Right lobe of liver (tissue), 6 donors: Measurements from ENCODE around the gene RAB22A. TPM values are rescaled to one million over a fixed set of nuclear protein-coding genes. Genes with fewer than 3 reads are reported as not detected.
A peak's percentile ranks its signal among the peaks of the same experiment; 100 is the strongest.

ENCODE experiments used
- ATAC-seq, 4 donors: fragments of 200-7000 bp; cut with Tn5 transposase; one replicate each; pipeline ENCODE4 v1.9.1; 2020; ENCODE audit warnings: mild to moderate bottlenecking in 4 of 4, moderate library complexity in 4 of 4
- DNase-seq, 3 donors: peaks; one replicate each; pipeline ENCODE4 v3.0.0-alpha.2; 2020
- H3K27ac ChIP-seq, 3 donors: fragments of 200-600 bp; one replicate each; pipeline ENCODE4 v1.8.0; 2022
- H3K27me3 ChIP-seq, 2 donors: fragments of 200-600 bp; one replicate each; pipeline ENCODE4 v1.8.0; 2022
- H3K36me3 ChIP-seq, 4 donors: fragments of 200-600 bp; sonication (generic) in 1 of 4; one replicate each; pipeline versions ENCODE4 v1.5.1 to v1.8.0; 2017 to 2022; ENCODE audit warnings: control low read depth in 1 of 4
- H3K4me1 ChIP-seq, 4 donors: fragments of 200-600 bp; sonication (generic) in 1 of 4; one replicate each; pipeline versions ENCODE4 v1.5.1 to v1.8.0; 2017 to 2022; ENCODE audit warnings: control low read depth in 1 of 4
- H3K4me3 ChIP-seq, 3 donors: fragments of 200-600 bp; one replicate each; pipeline ENCODE4 v1.8.0; 2022
- H3K9me3 ChIP-seq, 4 donors: fragments of 200-600 bp; sonication (generic) in 1 of 4; one replicate each; pipeline versions ENCODE4 v1.5.1 to v1.8.0; 2017 to 2022; ENCODE audit warnings: control low read depth in 1 of 4
- POLR2A ChIP-seq: fragments of 450-650 bp; IDR thresholded peaks from one replicate; pipeline ENCODE4 v1.6.1; 2017; ENCODE audit warnings: antibody characterized with exemption, mild to moderate bottlenecking
- WGBS: methylation state at CpG from one replicate; pipeline ENCODE4 v1.1.6; 2018; ENCODE audit warnings: low coverage, low lambda C conversion rate; ENCODE audit not compliant: insufficient coverage; ENCODE audit errors: missing lambda C conversion rate; 5-methylcytosine and 5-hydroxymethylcytosine counted together
- intact Hi-C, 2 donors: fragments of 100-400 bp; cut with DNase I; formaldehyde crosslinking; loops; one replicate each; pipeline versions ENCODE4 v1.11.2 to v1.14.1; 2022
- total RNA-seq, 6 experiments: library from RNA; depleted of rRNA in 2 of 6; stranded (reverse); fragments of >200 nt in 2 of 6; fragmentation: NEBNext Ultra II Directional in 3 of 6; extraction: Animal tissue kit (Norgen Biotek cat#: 25700) in 3 of 6; gene quantifications; one replicate each; pipeline versions ENCODE4 v1.1.0 to v1.2.4, GENCODE V29; 2016 to 2023
- TF ChIP-seq, protein P1 (sequence below), 4 donors: fragments of 200-600 bp in 3 of 4; fragments of 450-650 bp in 1 of 4; IDR thresholded peaks; one replicate each; pipeline versions ENCODE4 v1.5.1 to v1.8.0; 2016 to 2022; ENCODE audit warnings: antibody characterized with exemption in 4 of 4, mild to moderate bottlenecking in 2 of 4
- donor health status: DM: no; HTN: yes; CAD: no.
- donor health status: DM: no; HTN: no; CAD: no.
- donor health status: DM: no; HTN: no; CAD: no.
- donor health status: DM: no; HTN: yes; CAD: no.
- donor health status: DM: no; HTN: yes; CAD: no.

The RAB22A gene
- total RNA-seq, 6 experiments from 2014 or later = 7.4 to 11.6 (median 9.5) TPM

GRCh38 chr20:58287638-58288037 lies 21.9 kb upstream of the RAB22A start:
- Histone ChIP-seq H3K27ac (no peak overlapping the region), H3K36me3 (no peaks in the 10 kb centered on the region), H3K4me1 (no peaks in the 10 kb centered on the region), H3K9me3 (no peaks in the 10 kb centered on the region), H3K4me3 (no peak overlapping the region), H3K27me3 (no peaks in the 10 kb centered on the region)
- peak in 1 of 4 donors; percentile 18 for ATAC-seq
- DNase-seq = no peak
- TF ChIP-seq, protein P1, sequence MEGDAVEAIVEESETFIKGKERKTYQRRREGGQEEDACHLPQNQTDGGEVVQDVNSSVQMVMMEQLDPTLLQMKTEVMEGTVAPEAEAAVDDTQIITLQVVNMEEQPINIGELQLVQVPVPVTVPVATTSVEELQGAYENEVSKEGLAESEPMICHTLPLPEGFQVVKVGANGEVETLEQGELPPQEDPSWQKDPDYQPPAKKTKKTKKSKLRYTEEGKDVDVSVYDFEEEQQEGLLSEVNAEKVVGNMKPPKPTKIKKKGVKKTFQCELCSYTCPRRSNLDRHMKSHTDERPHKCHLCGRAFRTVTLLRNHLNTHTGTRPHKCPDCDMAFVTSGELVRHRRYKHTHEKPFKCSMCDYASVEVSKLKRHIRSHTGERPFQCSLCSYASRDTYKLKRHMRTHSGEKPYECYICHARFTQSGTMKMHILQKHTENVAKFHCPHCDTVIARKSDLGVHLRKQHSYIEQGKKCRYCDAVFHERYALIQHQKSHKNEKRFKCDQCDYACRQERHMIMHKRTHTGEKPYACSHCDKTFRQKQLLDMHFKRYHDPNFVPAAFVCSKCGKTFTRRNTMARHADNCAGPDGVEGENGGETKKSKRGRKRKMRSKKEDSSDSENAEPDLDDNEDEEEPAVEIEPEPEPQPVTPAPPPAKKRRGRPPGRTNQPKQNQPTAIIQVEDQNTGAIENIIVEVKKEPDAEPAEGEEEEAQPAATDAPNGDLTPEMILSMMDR (IDR thresholded peaks at IDR 0.05) = no peak
- TF ChIP-seq POLR2A = no peak
- intact Hi-C loops = no loop called here
- 65% methylated on average over 3 of the region's 3 CpGs for WGBS

GRCh38 chr20:58289143-58289542 lies 20.4 kb upstream of the RAB22A start:
- intact Hi-C loops = no loop called here
- no peaks in the 10 kb centered on the region for H3K9me3 ChIP-seq
- H3K4me3 ChIP-seq = no peak overlapping the region
- 94% methylated on average over 2 of the region's 2 CpGs for WGBS
- no peak for TF ChIP-seq POLR2A
- TF ChIP-seq, protein P1 (IDR thresholded peaks at IDR 0.05) = no peak
- DNase-seq = no peak
- ATAC-seq = no peak
- no peaks in the 10 kb centered on the region for H3K4me1 ChIP-seq
- no peaks in the 10 kb centered on the region for H3K36me3 ChIP-seq
- no peaks in the 10 kb centered on the region for H3K27me3 ChIP-seq
- no peak overlapping the region for H3K27ac ChIP-seq

- no peak overlapping the region for H3K27ac ChIP-seq
- no peaks in the 10 kb centered on the region for H3K27me3 ChIP-seq
- H3K4me3 ChIP-seq = no peak overlapping the region
- H3K4me1 ChIP-seq = peaks cover 0 to 5% (median 0%) of the 10 kb centered on the region in 4 donors
- 83% methylated on average over 2 of the region's 2 CpGs for WGBS
- no peak for DNase-seq
- H3K36me3 ChIP-seq = no peaks in the 10 kb centered on the region
- H3K9me3 ChIP-seq = no peaks in the 10 kb centered on the region
- intact Hi-C loops = no loop called here
- TF ChIP-seq, protein P1 (IDR thresholded peaks at IDR 0.05) = no peak
- TF ChIP-seq POLR2A = no peak
- ATAC-seq = no peak
These were observed 16.1 kb upstream of the RAB22A start for GRCh38 chr20:58293453-58293852.

DNA sequence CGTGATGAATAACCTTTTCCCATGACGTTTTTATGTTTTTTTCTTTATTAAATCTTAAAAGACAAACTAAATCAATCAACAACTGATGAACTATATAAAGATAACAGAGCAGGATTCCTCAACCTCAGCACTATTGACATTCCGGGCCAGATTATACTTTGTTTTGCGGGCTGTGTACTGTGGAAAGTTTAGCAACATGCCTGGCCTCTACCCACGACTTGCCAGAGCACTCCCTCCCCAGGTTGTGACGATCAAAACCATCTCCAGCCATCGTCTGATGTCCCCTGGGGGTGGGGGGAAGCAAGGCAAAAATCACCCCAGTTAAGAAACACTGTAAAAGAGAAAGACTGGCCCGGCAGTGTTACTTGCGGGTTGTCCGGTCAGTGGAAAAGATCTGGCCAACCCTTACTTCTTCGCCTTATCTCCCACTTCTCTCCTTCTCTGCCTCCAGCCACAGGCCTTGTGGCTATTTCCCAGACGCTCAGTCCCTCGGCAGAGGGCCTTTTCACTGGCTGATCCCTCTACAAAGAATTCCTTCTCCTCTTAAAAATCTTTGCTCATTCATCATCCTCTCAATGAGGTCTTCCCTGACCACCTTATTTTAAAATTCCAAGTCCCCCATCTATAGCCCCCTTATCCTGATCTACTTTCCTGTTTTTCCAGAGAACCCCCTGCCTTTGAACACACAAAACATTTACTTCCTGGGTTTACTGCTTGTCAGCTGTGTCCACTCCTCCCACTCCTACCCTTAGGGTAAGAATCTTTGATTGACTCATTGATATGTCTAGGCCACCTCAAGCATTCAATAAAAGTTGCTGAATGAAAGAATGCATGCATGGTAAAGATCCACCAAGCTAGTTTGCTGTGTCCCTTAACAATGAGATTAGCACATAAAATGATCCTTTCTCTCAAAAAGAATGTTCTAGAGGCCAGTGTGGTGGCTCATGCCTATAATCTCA lies 14.7 kb upstream of the RAB22A start:
- Histone ChIP-seq H3K9me3 (no peaks in the 10 kb centered on the region), H3K4me3 (no peak overlapping the region), H3K4me1 (peaks cover 0 to 5% (median 0%) of the 10 kb centered on the region in 4 donors), H3K27ac (no peak overlapping the region), H3K36me3 (no peaks in the 10 kb centered on the region), H3K27me3 (no peaks in the 10 kb centered on the region)
- intact Hi-C loops = no loop called here
- 41% methylated on average over 9 of the region's 13 CpGs for WGBS
- no peak for TF ChIP-seq POLR2A
- TF ChIP-seq, protein P1 (IDR thresholded peaks at IDR 0.05) = no peak
- DNase-seq (no peak), ATAC-seq (peak in 3 of 4 donors; percentile 59 to 85 (median 80))
